Non-pigmented ciliary epithelial cell (primary cell): ENCODE measurements around the gene SERPINA9.
"Not testable (repeated sequence)": the region's sequence is repeated elsewhere in the genome, so short reads cannot be mapped to it uniquely, and the experiment has no call there.

Source experiments
- DNase-seq: peaks from one replicate; pipeline ENCODE4 v3.0.0-alpha.2; 2010; ENCODE audit warnings: low read depth

SERPINA9 gene

GRCh38 chr14:94423453-94424056 lies 52.4 kb downstream of the SERPINA9 start:
- no peak for DNase-seq

- DNase-seq, result no peak
Observed at GRCh38 chr14:94421316-94421715, 54.7 kb downstream of the SERPINA9 start.

GRCh38 chr14:94417497-94418205 lies 58.3 kb downstream of the SERPINA9 start:
- not testable (repeated sequence) for DNase-seq
